MG63 (cell line): Measurements from ENCODE around the gene IL36RN. TPM values are rescaled to one million over a fixed set of nuclear protein-coding genes. Genes with fewer than 3 reads are reported as not detected.
"Not testable (repeated sequence)": the region's sequence is repeated elsewhere in the genome, so short reads cannot be mapped to it uniquely, and the experiment has no call there.

Experiments used
- DNase-seq: peaks from one replicate; pipeline ENCODE4 v3.0.0-alpha.2; 2020
- H3K27me3 ChIP-seq: fragments of 250-450 bp; sonication (Bioruptor Pico); 2 replicates; pipeline ENCODE4 v1.5.1; 2020; ENCODE audit warnings: mild to moderate bottlenecking, moderate library complexity
- H3K36me3 ChIP-seq: fragments of 250-450 bp; sonication (Bioruptor Pico); 2 replicates; pipeline ENCODE4 v1.5.1; 2020; ENCODE audit warnings: mild to moderate bottlenecking, moderate library complexity
- H3K4me3 ChIP-seq: fragments of 250-450 bp; sonication (Bioruptor Pico); 2 replicates; pipeline ENCODE4 v1.5.1; 2020; ENCODE audit warnings: mild to moderate bottlenecking, moderate library complexity
- H3K9me3 ChIP-seq: fragments of 250-450 bp; sonication (Bioruptor Pico); 2 replicates; pipeline ENCODE4 v1.5.1; 2020; ENCODE audit warnings: mild to moderate bottlenecking, moderate library complexity
- total RNA-seq: library from RNA; depleted of rRNA; stranded (reverse); fragments of >200 nt; shearing (Covaris generic); gene quantifications from 2 replicates; pipeline ENCODE4 v1.2.3, GENCODE V29; 2014; ENCODE audit warnings: low replicate concordance

IL36RN gene
- total RNA-seq, 1 experiment from 2014 or later: not detected

DNA sequence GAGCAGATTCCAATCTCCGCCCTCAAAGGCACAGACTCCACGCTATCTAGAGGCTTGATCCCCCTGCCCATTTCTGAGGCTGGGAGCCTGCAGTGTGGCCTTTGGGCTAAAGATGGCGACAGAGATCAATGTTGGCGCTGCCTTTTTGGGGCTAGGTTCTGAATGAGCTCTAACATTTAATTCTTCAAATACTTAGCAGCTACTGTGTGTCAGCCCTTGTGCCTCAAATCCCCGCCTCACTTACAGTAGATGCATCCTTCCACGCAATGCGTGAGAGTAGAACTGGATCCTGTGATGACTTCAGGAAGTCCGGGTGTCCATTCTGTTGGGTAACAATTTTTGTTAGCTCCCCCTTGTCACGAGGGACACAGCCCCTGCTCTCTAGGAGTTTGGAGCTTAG, 21.1 kb downstream of the IL36RN start:
- peak; percentile 26 for DNase-seq

DNA sequence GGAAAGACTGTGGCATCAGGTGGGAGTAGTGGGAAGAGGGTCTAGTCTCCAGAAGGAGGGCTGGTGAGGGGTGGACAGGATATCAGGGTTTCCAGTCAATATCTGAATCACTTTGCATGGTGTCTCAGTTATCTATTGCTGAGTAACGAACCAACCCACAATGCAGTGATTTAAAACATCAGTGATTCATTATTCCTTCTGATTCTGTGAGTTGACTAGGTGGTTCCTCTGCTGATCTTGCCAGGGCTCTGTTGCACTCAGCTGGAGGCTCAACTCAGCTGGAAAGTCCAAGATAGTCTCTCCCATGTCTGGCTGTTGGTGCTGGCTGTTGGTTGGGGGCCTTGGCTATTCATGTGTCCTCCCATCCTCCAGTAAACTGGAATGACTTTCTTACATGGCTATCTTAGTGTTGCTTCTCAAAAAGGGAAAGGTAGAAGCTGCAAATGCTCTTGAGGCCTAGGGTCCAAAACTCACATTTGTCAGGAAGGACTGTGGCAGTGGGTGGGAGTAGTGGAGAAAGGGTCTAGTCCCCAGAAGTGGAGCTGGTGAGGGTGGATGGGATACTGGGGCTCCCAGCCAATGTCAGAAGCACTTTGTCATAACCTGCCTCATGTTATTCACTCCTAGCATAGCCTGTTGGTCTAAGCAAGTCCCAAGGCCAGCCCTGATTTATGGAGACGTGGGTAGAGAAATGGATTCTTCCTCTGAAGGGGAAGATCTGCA, 22.7 kb downstream of the IL36RN start:
- H3K27me3 ChIP-seq: no peaks in the 10 kb centered on the region
- no peak for DNase-seq
- no peaks in the 10 kb centered on the region for H3K36me3 ChIP-seq
- H3K4me3 ChIP-seq: no peak overlapping the region
- no peaks in the 10 kb centered on the region for H3K9me3 ChIP-seq

More for the DNA sequence above, 21.1 kb downstream of the IL36RN start:
- no peaks in the 10 kb centered on the region for H3K27me3 ChIP-seq
- H3K36me3 ChIP-seq: no peaks in the 10 kb centered on the region
- H3K9me3 ChIP-seq: no peaks in the 10 kb centered on the region
- H3K4me3 ChIP-seq: no peak overlapping the region

DNA sequence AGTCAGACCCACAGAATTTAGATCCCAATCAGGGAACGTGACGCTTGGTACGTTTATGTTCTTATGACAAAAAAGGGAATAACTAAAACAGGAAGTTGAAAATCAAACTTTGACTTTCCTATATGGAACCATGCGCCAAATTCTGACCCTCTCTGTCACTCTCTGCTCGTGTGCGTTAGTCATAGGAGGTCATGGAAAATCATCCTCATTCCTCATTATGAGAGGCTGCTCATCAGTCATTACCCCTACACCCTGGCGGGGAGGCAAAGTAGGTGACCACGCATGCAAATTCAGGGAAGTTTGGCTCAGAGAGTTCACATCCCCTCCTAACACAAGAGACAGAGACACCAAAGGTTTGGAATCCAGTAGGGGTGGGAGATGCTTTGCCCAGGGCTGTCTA, 24.3 kb downstream of the IL36RN start:
- Histone ChIP-seq H3K36me3 (no peaks in the 10 kb centered on the region), H3K27me3 (no peaks in the 10 kb centered on the region), H3K9me3 (no peaks in the 10 kb centered on the region), H3K4me3 (no peak overlapping the region)
- no peak for DNase-seq

GRCh38 chr2:113084249-113085000, 25.4 kb downstream of the IL36RN start:
- Histone ChIP-seq H3K36me3 (no peaks in the 10 kb centered on the region), H3K9me3 (no peaks in the 10 kb centered on the region), H3K27me3 (0 out of 2 replicates have a peak, but pooled peaks cover 3% of the 10 kb centered on the region), H3K4me3 (no peak overlapping the region)
- no peak for DNase-seq

DNA sequence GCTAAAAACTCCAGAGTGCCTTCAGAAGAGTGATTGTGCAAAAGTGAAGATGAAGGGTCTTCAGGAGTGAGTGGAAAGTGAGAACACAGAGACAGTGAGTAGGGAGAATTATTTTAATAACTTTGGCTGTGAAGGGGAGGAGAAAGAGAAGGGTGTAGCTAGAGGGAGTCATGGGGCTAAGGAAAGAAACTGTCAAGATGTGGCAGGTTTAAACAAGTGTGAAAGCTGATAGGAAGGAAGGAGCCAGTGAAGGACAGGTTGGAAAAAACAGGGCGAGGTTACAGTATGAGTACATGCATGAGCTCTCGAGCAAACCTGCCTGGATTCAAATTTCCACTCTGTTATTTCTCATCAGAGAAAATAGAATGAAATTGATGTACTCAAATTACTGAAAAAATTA, 26.5 kb downstream of the IL36RN start:
- DNase-seq: no peak
- H3K27me3 ChIP-seq: 0 out of 2 replicates have a peak, but pooled peaks cover 3% of the 10 kb centered on the region
- H3K36me3 ChIP-seq: no peaks in the 10 kb centered on the region
- H3K9me3 ChIP-seq: no peaks in the 10 kb centered on the region
- H3K4me3 ChIP-seq: no peak overlapping the region

DNA sequence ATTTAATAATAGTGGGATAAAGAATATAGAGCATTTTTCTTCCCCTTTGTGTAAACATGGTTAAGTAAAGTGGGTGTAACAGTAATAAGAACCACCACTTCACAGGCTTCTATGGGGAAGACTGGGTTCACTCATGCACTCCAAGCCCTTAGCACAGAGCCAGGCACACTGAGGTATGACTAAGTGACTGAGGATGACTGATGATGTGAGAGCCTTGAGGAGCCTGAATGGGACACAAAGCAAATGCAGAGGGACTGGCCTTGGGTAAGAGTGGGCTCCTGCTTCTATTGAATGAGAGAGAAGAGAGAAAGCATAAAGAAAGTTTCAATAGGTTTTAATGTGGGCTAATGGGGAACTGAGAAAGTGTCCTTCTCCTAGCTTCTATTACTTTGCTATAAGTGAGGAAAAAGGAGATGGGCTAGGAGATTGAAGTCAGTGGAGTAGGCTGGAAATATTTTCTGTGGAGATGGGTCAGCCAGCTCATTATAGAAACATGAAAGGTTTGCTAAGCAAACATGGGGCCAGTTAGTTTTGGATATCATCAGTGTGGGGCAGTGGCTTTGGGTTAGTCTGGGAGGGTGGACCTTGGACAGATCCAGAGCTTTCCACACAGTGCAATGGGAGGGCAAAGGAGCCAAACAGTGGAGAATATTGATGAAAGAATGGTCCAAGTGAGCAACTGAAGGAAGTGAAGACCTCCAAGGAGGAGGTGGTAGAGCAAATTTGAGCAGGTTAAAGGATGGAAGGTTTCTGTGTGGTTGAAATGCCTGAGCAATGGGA, 29.4 kb downstream of the IL36RN start:
- no peaks in the 10 kb centered on the region for H3K9me3 ChIP-seq
- no peaks in the 10 kb centered on the region for H3K36me3 ChIP-seq
- no peak overlapping the region for H3K4me3 ChIP-seq
- H3K27me3 ChIP-seq: peaks cover 10% of the 10 kb centered on the region; the same call in 1 of the 2 replicates
- DNase-seq: no peak

GRCh38 chr2:113089916-113090315, 30.9 kb downstream of the IL36RN start:
- Histone ChIP-seq H3K27me3 (peaks cover 10% of the 10 kb centered on the region; the same call in 1 of the 2 replicates), H3K9me3 (no peaks in the 10 kb centered on the region), H3K4me3 (no peak overlapping the region), H3K36me3 (no peaks in the 10 kb centered on the region)
- DNase-seq: no peak

GRCh38 chr2:113091231-113091896, 32.4 kb downstream of the IL36RN start:
- no peaks in the 10 kb centered on the region for H3K36me3 ChIP-seq
- H3K27me3 ChIP-seq: peaks cover 10% of the 10 kb centered on the region; the same call in 1 of the 2 replicates
- no peak for DNase-seq
- H3K9me3 ChIP-seq: 0 out of 2 replicates have a peak, but pooled peaks cover 2% of the 10 kb centered on the region
- H3K4me3 ChIP-seq: no peak overlapping the region

- Histone ChIP-seq H3K4me3 (no peak overlapping the region), H3K9me3 (0 out of 2 replicates have a peak, but pooled peaks cover 2% of the 10 kb centered on the region), H3K27me3 (peaks cover 10% of the 10 kb centered on the region; the same call in 1 of the 2 replicates), H3K36me3 (no peaks in the 10 kb centered on the region)
- no peak for DNase-seq
These were observed 34.0 kb downstream of the IL36RN start for GRCh38 chr2:113092864-113093612.

GRCh38 chr2:113093613-113093977, 34.6 kb downstream of the IL36RN start:
- 0 out of 2 replicates have a peak, but pooled peaks cover 2% of the 10 kb centered on the region for H3K9me3 ChIP-seq
- no peaks in the 10 kb centered on the region for H3K36me3 ChIP-seq
- H3K4me3 ChIP-seq: no peak overlapping the region

GRCh38 chr2:113096306-113096705, 37.3 kb downstream of the IL36RN start:
- H3K4me3 ChIP-seq, H3K36me3 ChIP-seq, H3K9me3 ChIP-seq, DNase-seq, H3K27me3 ChIP-seq: not testable (repeated sequence)

More at GRCh38 chr2:113093613-113093977, 34.6 kb downstream of the IL36RN start:
- peaks cover 9% of the 10 kb centered on the region; the same call in 1 of the 2 replicates for H3K27me3 ChIP-seq
- DNase-seq: no peak

GRCh38 chr2:113096842-113097618, 38.0 kb downstream of the IL36RN start:
- H3K27me3 ChIP-seq, H3K9me3 ChIP-seq, DNase-seq, H3K36me3 ChIP-seq, H3K4me3 ChIP-seq: not testable (repeated sequence)

DNA sequence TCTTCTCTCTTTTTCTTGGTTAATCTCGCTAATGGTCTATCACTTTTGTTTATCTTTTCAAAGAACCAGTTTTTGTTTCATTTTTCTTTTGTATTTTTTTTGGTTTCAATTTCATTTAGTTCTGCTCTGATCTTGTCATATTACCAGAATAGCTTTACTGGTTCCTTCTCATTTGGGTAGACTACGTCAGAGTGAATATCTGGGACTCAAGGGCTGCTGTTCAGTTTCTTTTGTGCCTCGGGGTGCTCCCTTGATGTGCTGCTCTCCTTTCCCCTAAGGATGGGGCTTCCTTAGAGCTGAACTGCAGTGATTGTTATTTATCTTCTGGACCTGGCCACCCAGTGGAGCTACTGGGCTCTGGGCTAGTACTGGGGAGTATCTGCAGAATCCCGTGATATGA, 39.0 kb downstream of the IL36RN start:
- Histone ChIP-seq H3K9me3 (0 out of 2 replicates have a peak, but pooled peaks cover 3% of the 10 kb centered on the region), H3K4me3 (no peak overlapping the region), H3K36me3 (no peaks in the 10 kb centered on the region), H3K27me3 (no peaks in the 10 kb centered on the region)
- DNase-seq: no peak

GRCh38 chr2:113098532-113098931, 39.5 kb downstream of the IL36RN start:
- no peak overlapping the region for H3K4me3 ChIP-seq
- H3K36me3 ChIP-seq: no peaks in the 10 kb centered on the region
- DNase-seq: no peak
- 0 out of 2 replicates have a peak, but pooled peaks cover 3% of the 10 kb centered on the region for H3K9me3 ChIP-seq
- H3K27me3 ChIP-seq: no peaks in the 10 kb centered on the region

GRCh38 chr2:113102133-113102532, 43.1 kb downstream of the IL36RN start:
- no peaks in the 10 kb centered on the region for H3K36me3 ChIP-seq
- 0 out of 2 replicates have a peak, but pooled peaks cover 1% of the 10 kb centered on the region for H3K9me3 ChIP-seq
- H3K27me3 ChIP-seq: no peaks in the 10 kb centered on the region; the same call in 1 of the 2 replicates
- no peak overlapping the region for H3K4me3 ChIP-seq
- no peak for DNase-seq
